NT2/D1 (cell line): Measurements from ENCODE around the gene IGFBP5.

Source experiments
- DNase-seq: peaks from one replicate; pipeline ENCODE4 v3.0.0-alpha.2; 2011; ENCODE audit warnings: low read depth, low spot score
- H3K27me3 ChIP-seq: 2 replicates; pipeline ENCODE4 v1.6.0; 2011; ENCODE audit warnings: mild to moderate bottlenecking; ENCODE audit not compliant: insufficient read length, insufficient read depth
- H3K36me3 ChIP-seq: 2 replicates; pipeline ENCODE4 v1.6.1; 2011; ENCODE audit warnings: mild to moderate bottlenecking, low read length, mixed read lengths; ENCODE audit not compliant: insufficient read depth, insufficient read length
- H3K4me1 ChIP-seq: 2 replicates; pipeline ENCODE4 v1.5.1; 2011; ENCODE audit not compliant: insufficient read depth, insufficient read length
- H3K4me3 ChIP-seq: 2 replicates; pipeline ENCODE4 v1.5.1; 2011; ENCODE audit warnings: low read depth; ENCODE audit not compliant: insufficient read length
- H3K9ac ChIP-seq: 2 replicates; pipeline ENCODE4 v1.6.0; 2011; ENCODE audit warnings: low read depth; ENCODE audit not compliant: insufficient read length
- H3K9me3 ChIP-seq: 2 replicates; pipeline ENCODE4 v1.5.1; 2011; ENCODE audit warnings: mild to moderate bottlenecking, low read length; ENCODE audit not compliant: insufficient read depth
- SUZ12 ChIP-seq: IDR thresholded peaks from 2 replicates; pipeline ENCODE4 v1.6.1; 2011; ENCODE audit not compliant: insufficient read length, insufficient read depth; ENCODE audit errors: extremely low read depth
- YY1 ChIP-seq: IDR thresholded peaks from 2 replicates; pipeline ENCODE4 v1.6.1; 2011; ENCODE audit not compliant: insufficient read length, insufficient read depth
- ZNF274 ChIP-seq: IDR thresholded peaks from 2 replicates; pipeline ENCODE4 v1.6.1; 2011; ENCODE audit warnings: mild to moderate bottlenecking, low read depth, low read length

The IGFBP5 gene

DNA sequence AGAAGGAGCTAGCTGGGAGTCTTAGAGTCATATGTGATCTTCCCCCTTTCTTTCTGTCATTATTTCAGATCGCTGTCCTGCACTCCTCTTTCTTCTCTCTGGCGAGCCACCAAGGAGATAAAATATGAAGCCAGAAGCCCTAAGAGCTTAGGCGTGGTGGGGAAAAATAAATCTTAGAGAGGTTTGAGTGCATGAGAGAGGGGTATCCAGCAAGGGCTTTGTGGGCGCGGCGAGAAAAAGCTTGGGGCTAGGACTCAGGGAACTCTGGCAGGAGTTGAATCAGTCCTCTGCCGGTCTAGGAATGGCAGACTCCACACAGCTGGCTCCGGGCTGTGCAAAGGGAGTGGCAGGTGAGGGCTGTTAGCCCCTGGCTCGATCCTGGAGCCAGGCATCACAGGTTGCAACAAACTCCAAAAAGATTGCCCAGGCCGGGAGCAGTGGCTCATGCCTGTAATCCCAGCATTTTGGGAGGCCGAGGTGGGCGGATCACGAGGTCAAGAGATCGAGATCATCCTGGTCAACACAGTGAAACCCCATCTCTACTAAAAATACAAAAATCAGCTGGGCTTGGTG, 20.1 kb upstream of the IGFBP5 start:
- DNase-seq, result no peak
- TF ChIP-seq YY1 (no peak), SUZ12 (no peak), ZNF274 (no peak)
- H3K9me3 ChIP-seq, result no peaks in the 10 kb centered on the region
- no peaks in the 10 kb centered on the region for H3K27me3 ChIP-seq
- H3K36me3 ChIP-seq, result no peaks in the 10 kb centered on the region
- H3K9ac ChIP-seq, result no peak overlapping the region
- H3K4me3 ChIP-seq, result no peak overlapping the region
- H3K4me1 ChIP-seq, result peaks cover 1% of the 10 kb centered on the region

DNA sequence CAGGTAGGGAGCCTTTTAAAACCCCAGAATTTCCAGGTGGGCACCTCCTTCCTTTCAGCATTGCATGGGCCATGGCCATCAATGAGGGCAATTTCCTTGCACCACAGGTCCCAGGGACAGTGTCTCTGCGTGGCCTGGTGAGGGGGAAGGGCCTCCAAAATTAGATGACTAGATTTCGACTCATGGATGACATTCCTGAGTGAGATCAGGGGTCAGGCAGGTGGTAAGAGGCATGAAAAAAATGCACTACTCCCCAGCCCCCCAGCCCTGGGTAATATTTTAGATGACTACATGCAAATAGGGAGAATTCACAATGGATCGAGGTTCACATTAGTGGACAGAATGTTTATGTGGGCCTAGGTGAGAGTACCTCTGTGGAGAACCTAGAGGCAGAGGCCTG, 19.0 kb upstream of the IGFBP5 start:
- H3K4me1 ChIP-seq, result peaks cover 1% of the 10 kb centered on the region
- no peak overlapping the region for H3K4me3 ChIP-seq
- H3K9me3 ChIP-seq, result peaks cover 2% of the 10 kb centered on the region; the same call in 1 of the 2 replicates
- H3K27me3 ChIP-seq, result no peaks in the 10 kb centered on the region
- TF ChIP-seq SUZ12 (no peak), ZNF274 (no peak), YY1 (no peak)
- no peaks in the 10 kb centered on the region for H3K36me3 ChIP-seq
- no peak overlapping the region for H3K9ac ChIP-seq
- DNase-seq, result no peak

DNA sequence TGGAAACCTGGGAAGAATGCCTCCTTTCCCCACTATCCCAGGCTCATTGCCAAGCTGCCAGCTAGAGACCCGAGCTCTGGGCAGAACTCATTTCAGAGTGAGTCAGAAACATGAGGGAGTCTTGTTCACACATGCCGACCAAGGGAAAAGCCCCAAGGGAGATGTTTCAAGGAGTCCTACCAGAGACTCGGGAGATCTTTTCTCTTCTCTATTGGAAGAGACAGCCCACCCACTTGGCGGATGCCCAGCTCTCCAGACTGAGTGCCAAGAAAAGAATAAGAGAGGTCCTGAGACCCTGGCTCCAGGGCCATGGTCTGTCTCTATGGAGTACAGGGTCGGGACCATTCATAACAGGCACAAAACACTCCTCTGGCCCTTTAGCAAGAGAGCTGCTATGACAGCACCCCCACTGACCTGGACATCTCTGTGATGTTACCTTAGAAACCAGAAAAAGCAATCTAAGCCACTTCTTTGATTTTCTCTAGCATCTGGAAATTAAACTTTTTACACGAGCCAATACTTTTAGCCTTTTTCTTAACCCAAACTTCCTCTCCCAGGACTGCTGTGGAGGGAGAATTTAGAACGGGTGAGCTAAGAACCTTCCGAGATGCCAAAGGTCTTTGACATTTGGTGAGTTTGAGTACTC, 18.5 kb upstream of the IGFBP5 start:
- no peak for DNase-seq
- H3K4me3 ChIP-seq, result no peak overlapping the region

DNA sequence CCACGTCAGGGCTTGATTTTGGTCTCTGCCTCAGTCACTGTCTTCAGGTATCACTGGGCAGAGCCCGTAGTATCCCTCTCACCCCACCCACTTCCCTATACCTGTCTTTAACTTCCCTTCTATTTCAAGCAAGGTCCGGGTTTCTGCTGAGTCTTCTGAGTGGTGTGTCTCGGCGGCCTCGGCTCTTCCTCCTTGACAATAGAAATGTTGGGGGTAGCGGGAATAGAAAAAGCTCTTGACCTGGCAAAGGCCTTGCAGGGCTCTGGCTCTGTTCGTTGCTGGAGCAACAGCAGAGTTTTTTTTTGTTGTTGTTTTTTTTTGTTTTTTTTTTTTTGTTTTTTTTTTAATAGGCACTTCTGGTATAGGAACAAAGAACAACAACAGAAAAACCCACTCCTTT, 16.0 kb upstream of the IGFBP5 start:
- no peaks in the 10 kb centered on the region for H3K36me3 ChIP-seq
- H3K4me1 ChIP-seq, result no peaks in the 10 kb centered on the region
- H3K9ac ChIP-seq, result no peak overlapping the region
- H3K9me3 ChIP-seq, result peaks cover 5% of the 10 kb centered on the region; the same call in 1 of the 2 replicates
- TF ChIP-seq YY1 (no peak), ZNF274 (no peak), SUZ12 (no peak)
- no peak overlapping the region for H3K4me3 ChIP-seq
- DNase-seq, result no peak
- H3K27me3 ChIP-seq, result no peaks in the 10 kb centered on the region

More for the DNA sequence above, 18.5 kb upstream of the IGFBP5 start:
- H3K36me3 ChIP-seq, result no peaks in the 10 kb centered on the region
- H3K27me3 ChIP-seq, result no peaks in the 10 kb centered on the region
- peaks cover 5% of the 10 kb centered on the region; the same call in 1 of the 2 replicates for H3K9me3 ChIP-seq
- H3K9ac ChIP-seq, result no peak overlapping the region
- peaks cover 1% of the 10 kb centered on the region for H3K4me1 ChIP-seq
- no peak for TF ChIP-seq SUZ12
- TF ChIP-seq YY1, result no peak
- TF ChIP-seq ZNF274, result no peak

DNA sequence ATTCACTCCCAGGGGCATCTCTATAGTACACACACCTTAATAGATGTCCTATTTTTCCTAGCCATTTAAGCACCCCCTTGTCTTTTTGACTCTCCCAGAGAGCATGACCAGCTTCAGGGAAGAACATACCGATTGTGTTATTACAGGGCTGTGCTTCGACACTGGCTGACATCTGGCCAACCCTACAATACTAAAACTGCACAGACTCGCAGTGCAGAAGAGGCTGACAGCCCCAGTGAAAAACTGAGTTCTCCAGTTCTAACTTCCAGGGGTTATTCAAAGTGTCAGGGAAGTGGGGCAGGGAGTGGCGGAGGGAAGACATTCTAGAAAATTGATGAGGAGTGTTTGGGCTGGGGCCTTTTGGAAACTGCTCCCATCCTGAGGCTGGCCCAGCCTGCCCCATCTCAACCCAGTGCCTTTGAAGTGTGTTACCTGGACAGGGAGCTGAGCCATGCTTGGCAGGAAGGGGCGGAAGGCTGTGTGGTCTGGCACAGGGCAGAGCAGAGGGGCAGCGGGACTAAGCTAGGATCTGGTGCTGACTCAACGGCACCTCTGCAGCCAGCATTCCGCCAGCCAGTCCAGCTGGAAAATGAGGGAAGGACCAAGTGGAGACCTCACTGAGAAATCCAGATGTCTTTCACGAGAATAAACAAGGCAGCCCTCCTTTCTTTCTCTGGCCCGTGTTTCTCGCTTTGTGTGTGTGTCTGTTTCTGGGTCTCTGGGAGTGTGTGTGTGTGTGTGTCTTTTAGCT, 15.4 kb upstream of the IGFBP5 start:
- H3K4me1 ChIP-seq, result no peaks in the 10 kb centered on the region
- TF ChIP-seq ZNF274 (no peak), SUZ12 (no peak), YY1 (no peak)
- no peak for DNase-seq
- no peak overlapping the region for H3K4me3 ChIP-seq
- H3K36me3 ChIP-seq, result no peaks in the 10 kb centered on the region
- H3K9me3 ChIP-seq, result peaks cover 5% of the 10 kb centered on the region; the same call in 1 of the 2 replicates
- H3K27me3 ChIP-seq, result no peaks in the 10 kb centered on the region
- no peak overlapping the region for H3K9ac ChIP-seq

DNA sequence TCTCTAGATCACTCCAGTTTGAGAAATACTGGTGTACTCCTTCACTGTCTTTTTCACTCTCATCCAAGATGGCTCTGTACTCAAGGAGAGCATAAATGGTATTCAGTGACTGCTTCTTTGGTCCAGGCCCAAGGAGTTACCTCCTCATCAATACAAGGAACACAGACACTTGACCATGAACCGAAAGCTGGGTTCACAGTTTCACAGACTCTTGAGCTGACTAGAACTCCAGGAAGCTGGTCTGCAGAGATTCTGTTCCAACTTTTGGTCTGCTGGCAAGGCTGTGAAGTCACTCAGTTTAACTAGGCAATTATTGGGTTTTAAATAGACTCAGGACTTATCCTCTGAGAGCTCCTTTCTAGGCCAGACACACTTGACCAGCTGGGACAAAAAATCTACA, 7.4 kb upstream of the IGFBP5 start:
- Histone ChIP-seq H3K9me3 (no peaks in the 10 kb centered on the region), H3K27me3 (peaks cover 8% of the 10 kb centered on the region), H3K4me3 (no peak overlapping the region), H3K36me3 (no peaks in the 10 kb centered on the region), H3K9ac (no peak overlapping the region), H3K4me1 (peaks cover 2% of the 10 kb centered on the region)
- DNase-seq, result no peak
- TF ChIP-seq SUZ12 (no peak), ZNF274 (no peak), YY1 (no peak)

DNA sequence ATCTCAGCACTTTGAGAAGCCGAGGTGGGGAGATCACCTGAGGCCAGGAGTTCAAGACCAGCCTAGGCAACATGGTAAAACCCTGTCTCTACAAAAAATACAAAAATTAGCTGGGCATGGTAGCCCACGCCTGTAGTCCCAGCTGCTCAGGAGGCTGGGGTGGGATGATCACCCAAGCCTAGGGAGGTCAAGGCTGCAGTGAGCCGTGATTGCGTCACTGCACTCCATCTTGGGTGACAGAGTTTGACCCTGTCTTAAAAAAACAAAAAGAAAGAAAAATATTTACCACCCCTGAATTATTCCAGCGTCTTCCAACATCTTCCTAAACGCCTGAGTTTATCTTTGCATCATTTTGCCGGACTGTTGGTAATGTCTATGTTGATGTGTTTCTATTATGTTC, 6.2 kb upstream of the IGFBP5 start:
- DNase-seq, result no peak
- no peaks in the 10 kb centered on the region for H3K9me3 ChIP-seq
- H3K4me1 ChIP-seq, result peaks cover 2% of the 10 kb centered on the region
- H3K9ac ChIP-seq, result no peak overlapping the region
- no peak overlapping the region for H3K4me3 ChIP-seq
- TF ChIP-seq YY1, result no peak
- no peak for TF ChIP-seq SUZ12
- TF ChIP-seq ZNF274, result no peak
- no peaks in the 10 kb centered on the region for H3K36me3 ChIP-seq
- H3K27me3 ChIP-seq, result peaks cover 8% of the 10 kb centered on the region
